ENCODE results near the gene SYCP2L.

- no peak for TF ChIP-seq CTCF (conservative IDR thresholded peaks at IDR 0.05; ENCODE audit: low read depth, low read length)
- TF ChIP-seq EZH2 (IDR thresholded peaks at IDR 0.05; ENCODE audit: borderline replicate concordance, low read depth, low read length, poor library complexity, severe bottlenecking): no peak
These were observed 3.3 kb upstream of the SYCP2L start for GRCh38 chr6:10883312-10884244.

Data from A673 (cell line).